ENCODE data around the gene CDC37L1.

CDC37L1 gene

DNA sequence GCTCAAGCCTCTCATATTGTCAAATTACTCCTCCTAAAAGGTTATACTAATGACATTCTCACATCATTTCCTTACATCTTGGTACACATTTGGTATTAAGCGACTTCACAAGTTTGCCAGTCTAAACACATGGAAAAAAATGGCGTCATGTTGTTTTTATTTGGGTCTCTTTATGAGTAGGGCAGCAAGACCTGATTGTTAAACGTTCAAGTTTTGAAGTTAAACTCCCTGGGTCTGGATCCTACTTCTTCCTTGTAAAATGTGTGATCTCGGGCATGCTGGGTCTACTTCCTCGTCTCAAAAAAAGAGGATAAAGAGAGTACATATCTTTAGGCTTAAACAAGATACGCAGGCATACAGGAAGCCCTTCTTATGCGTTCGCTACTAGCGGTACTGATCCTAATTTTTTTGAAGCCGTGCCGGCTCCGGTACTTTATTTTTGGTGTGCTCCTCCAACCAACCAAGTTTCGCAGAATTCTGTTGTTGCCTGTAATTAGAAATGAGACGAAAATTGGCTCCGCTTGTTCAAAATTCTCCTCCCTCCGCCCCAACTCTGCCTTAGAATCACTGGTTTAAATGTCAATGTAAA is 596 bp upstream of the CDC37L1 start:
- no peak for TF ChIP-seq ARNTL (CRISPR knock-in tag; IDR thresholded peaks at IDR 0.05; ENCODE audit: borderline replicate concordance, low read depth)
- TF ChIP-seq GLIS3 (CRISPR knock-in tag; IDR thresholded peaks at IDR 0.05): no peak
- no peak for TF ChIP-seq ZFP3 (CRISPR knock-in tag; IDR thresholded peaks at IDR 0.05)
- TF ChIP-seq ZNF70 (CRISPR knock-in tag; IDR thresholded peaks at IDR 0.05): no peak
- TF ChIP-seq ZC3H10 (CRISPR knock-in tag; IDR thresholded peaks at IDR 0.05): no peak
- TF ChIP-seq ZNF8 (CRISPR knock-in tag; IDR thresholded peaks at IDR 0.05): no peak
- peak; percentile 36 for ATAC-seq

DNA sequence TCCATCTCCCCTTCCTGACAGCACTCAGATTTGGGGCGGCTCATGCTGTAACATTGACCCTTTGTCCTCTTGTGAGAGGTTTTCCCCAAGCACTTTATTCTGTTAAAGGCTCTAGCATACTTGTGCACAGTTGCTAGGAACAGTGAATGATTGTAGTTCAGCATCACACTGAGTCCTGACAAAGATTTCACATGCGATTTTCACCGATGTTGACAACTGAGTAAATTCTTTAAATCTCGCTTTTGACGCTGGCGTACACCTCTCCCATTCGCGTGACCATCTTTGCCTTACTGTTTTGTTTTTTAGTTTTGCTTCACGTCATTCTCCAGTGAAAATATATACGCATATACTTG is 780 bp downstream of the CDC37L1 start:
- ATAC-seq: peak; percentile 40
- TF ChIP-seq, protein P1, sequence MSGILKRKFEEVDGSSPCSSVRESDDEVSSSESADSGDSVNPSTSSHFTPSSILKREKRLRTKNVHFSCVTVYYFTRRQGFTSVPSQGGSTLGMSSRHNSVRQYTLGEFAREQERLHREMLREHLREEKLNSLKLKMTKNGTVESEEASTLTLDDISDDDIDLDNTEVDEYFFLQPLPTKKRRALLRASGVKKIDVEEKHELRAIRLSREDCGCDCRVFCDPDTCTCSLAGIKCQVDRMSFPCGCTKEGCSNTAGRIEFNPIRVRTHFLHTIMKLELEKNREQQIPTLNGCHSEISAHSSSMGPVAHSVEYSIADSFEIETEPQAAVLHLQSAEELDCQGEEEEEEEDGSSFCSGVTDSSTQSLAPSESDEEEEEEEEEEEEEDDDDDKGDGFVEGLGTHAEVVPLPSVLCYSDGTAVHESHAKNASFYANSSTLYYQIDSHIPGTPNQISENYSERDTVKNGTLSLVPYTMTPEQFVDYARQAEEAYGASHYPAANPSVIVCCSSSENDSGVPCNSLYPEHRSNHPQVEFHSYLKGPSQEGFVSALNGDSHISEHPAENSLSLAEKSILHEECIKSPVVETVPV (CRISPR knock-in tag; IDR thresholded peaks at IDR 0.05): no peak
- TF ChIP-seq, protein P2, sequence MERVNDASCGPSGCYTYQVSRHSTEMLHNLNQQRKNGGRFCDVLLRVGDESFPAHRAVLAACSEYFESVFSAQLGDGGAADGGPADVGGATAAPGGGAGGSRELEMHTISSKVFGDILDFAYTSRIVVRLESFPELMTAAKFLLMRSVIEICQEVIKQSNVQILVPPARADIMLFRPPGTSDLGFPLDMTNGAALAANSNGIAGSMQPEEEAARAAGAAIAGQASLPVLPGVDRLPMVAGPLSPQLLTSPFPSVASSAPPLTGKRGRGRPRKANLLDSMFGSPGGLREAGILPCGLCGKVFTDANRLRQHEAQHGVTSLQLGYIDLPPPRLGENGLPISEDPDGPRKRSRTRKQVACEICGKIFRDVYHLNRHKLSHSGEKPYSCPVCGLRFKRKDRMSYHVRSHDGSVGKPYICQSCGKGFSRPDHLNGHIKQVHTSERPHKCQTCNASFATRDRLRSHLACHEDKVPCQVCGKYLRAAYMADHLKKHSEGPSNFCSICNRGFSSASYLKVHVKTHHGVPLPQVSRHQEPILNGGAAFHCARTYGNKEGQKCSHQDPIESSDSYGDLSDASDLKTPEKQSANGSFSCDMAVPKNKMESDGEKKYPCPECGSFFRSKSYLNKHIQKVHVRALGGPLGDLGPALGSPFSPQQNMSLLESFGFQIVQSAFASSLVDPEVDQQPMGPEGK (CRISPR knock-in tag; IDR thresholded peaks at IDR 0.05; ENCODE audit: borderline replicate concordance): no peak
- no peak for TF ChIP-seq RARB (CRISPR knock-in tag; IDR thresholded peaks at IDR 0.05)
- TF ChIP-seq ZNF565 (CRISPR knock-in tag; conservative IDR thresholded peaks at IDR 0.05; ENCODE audit: low read depth): no peak
- no peak for TF ChIP-seq TCF4 (CRISPR knock-in tag; IDR thresholded peaks at IDR 0.05; ENCODE audit: borderline replicate concordance)
- TF ChIP-seq ARNTL (CRISPR knock-in tag; IDR thresholded peaks at IDR 0.05; ENCODE audit: borderline replicate concordance, low read depth): no peak
- TF ChIP-seq GLIS3 (CRISPR knock-in tag; IDR thresholded peaks at IDR 0.05): no peak
- no peak for TF ChIP-seq ZC3H10 (CRISPR knock-in tag; IDR thresholded peaks at IDR 0.05)
- TF ChIP-seq BACH2 (CRISPR knock-in tag; IDR thresholded peaks at IDR 0.05; ENCODE audit: borderline replicate concordance): no peak
- TF ChIP-seq PPARA (CRISPR knock-in tag; IDR thresholded peaks at IDR 0.05; ENCODE audit: borderline replicate concordance): no peak
- TF ChIP-seq TOX (CRISPR knock-in tag; IDR thresholded peaks at IDR 0.05; ENCODE audit: borderline replicate concordance): no peak
- TF ChIP-seq, protein P3, sequence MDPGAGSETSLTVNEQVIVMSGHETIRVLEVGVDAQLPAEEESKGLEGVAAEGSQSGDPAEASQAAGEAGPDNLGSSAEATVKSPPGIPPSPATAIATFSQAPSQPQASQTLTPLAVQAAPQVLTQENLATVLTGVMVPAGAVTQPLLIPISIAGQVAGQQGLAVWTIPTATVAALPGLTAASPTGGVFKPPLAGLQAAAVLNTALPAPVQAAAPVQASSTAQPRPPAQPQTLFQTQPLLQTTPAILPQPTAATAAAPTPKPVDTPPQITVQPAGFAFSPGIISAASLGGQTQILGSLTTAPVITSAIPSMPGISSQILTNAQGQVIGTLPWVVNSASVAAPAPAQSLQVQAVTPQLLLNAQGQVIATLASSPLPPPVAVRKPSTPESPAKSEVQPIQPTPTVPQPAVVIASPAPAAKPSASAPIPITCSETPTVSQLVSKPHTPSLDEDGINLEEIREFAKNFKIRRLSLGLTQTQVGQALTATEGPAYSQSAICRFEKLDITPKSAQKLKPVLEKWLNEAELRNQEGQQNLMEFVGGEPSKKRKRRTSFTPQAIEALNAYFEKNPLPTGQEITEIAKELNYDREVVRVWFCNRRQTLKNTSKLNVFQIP (CRISPR knock-in tag; IDR thresholded peaks at IDR 0.05; ENCODE audit: borderline replicate concordance, low read depth): no peak
- no peak for TF ChIP-seq ZNF70 (CRISPR knock-in tag; IDR thresholded peaks at IDR 0.05)
- no peak for TF ChIP-seq ESRRG (CRISPR knock-in tag; IDR thresholded peaks at IDR 0.05)
- TF ChIP-seq, protein P4, sequence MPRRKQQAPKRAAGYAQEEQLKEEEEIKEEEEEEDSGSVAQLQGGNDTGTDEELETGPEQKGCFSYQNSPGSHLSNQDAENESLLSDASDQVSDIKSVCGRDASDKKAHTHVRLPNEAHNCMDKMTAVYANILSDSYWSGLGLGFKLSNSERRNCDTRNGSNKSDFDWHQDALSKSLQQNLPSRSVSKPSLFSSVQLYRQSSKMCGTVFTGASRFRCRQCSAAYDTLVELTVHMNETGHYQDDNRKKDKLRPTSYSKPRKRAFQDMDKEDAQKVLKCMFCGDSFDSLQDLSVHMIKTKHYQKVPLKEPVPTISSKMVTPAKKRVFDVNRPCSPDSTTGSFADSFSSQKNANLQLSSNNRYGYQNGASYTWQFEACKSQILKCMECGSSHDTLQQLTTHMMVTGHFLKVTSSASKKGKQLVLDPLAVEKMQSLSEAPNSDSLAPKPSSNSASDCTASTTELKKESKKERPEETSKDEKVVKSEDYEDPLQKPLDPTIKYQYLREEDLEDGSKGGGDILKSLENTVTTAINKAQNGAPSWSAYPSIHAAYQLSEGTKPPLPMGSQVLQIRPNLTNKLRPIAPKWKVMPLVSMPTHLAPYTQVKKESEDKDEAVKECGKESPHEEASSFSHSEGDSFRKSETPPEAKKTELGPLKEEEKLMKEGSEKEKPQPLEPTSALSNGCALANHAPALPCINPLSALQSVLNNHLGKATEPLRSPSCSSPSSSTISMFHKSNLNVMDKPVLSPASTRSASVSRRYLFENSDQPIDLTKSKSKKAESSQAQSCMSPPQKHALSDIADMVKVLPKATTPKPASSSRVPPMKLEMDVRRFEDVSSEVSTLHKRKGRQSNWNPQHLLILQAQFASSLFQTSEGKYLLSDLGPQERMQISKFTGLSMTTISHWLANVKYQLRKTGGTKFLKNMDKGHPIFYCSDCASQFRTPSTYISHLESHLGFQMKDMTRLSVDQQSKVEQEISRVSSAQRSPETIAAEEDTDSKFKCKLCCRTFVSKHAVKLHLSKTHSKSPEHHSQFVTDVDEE (CRISPR knock-in tag; IDR thresholded peaks at IDR 0.05): no peak
- TF ChIP-seq SNAI2 (CRISPR knock-in tag; IDR thresholded peaks at IDR 0.05): no peak
- TF ChIP-seq OSR1 (CRISPR knock-in tag; IDR thresholded peaks at IDR 0.05): no peak
- TF ChIP-seq ZFP30 (CRISPR knock-in tag; IDR thresholded peaks at IDR 0.05): no peak
- no peak for TF ChIP-seq ISL1 (CRISPR knock-in tag; IDR thresholded peaks at IDR 0.05)

DNA sequence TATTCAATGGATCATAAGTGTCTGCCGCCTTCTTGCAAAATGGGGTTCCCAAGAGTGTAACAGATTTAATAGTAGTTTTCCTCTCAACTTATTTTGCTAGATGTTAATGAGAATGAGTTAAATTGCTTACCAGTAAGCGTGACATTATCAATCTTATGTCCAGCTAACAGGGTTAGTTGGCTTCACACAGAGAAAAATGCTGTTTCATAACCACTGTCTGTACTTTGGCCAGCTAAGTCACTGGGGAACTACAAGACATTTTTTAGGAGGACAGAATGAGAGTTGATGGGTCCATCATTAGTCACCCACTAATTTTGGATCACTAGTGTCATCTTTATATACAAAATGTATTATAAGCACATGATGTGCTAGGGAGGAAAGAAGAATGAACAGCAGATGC is 1.4 kb downstream of the CDC37L1 start:
- ATAC-seq: no peak
- TF ChIP-seq, protein P1 (CRISPR knock-in tag; IDR thresholded peaks at IDR 0.05): no peak
- TF ChIP-seq, protein P4 (CRISPR knock-in tag; IDR thresholded peaks at IDR 0.05): no peak
- TF ChIP-seq ESRRG (CRISPR knock-in tag; IDR thresholded peaks at IDR 0.05): no peak
- no peak for TF ChIP-seq TCF4 (CRISPR knock-in tag; IDR thresholded peaks at IDR 0.05; ENCODE audit: borderline replicate concordance)
- no peak for TF ChIP-seq RARB (CRISPR knock-in tag; IDR thresholded peaks at IDR 0.05)
- no peak for TF ChIP-seq SNAI2 (CRISPR knock-in tag; IDR thresholded peaks at IDR 0.05)
- TF ChIP-seq, protein P2 (CRISPR knock-in tag; IDR thresholded peaks at IDR 0.05; ENCODE audit: borderline replicate concordance): no peak
- TF ChIP-seq ARNTL (CRISPR knock-in tag; IDR thresholded peaks at IDR 0.05; ENCODE audit: borderline replicate concordance, low read depth): no peak
- no peak for TF ChIP-seq OSR1 (CRISPR knock-in tag; IDR thresholded peaks at IDR 0.05)
- TF ChIP-seq ZC3H10 (CRISPR knock-in tag; IDR thresholded peaks at IDR 0.05): no peak
- TF ChIP-seq ZFP30 (CRISPR knock-in tag; IDR thresholded peaks at IDR 0.05): no peak
- no peak for TF ChIP-seq ZNF70 (CRISPR knock-in tag; IDR thresholded peaks at IDR 0.05)
- no peak for TF ChIP-seq GLIS3 (CRISPR knock-in tag; IDR thresholded peaks at IDR 0.05)

Data from SK-N-SH treated with all-trans-retinoic acid at 6 μM for 48 hours (cell line).